Measurements from ENCODE around the gene C6orf15. TPM values are rescaled to one million over a fixed set of nuclear protein-coding genes. Genes with fewer than 3 reads are reported as not detected.

C6orf15 gene
- total and polyA plus RNA-seq, 2 of the 8 experiments (the other 6 are each of a cell fraction or from before 2014, with no cell fraction given): not detected

- TF ChIP-seq CHD7 (IDR thresholded peaks at IDR 0.05; ENCODE audit: insufficient replicate concordance, low read length) (no peak), SP4 (IDR thresholded peaks at IDR 0.05; ENCODE audit: low read length) (no peak), POLR2A (IDR thresholded peaks at IDR 0.05; ENCODE audit: control extremely low read depth in 1 of 2, low read depth in 2 of 2, low read length in 2 of 2) (no peak), SP2 (IDR thresholded peaks at IDR 0.05; ENCODE audit: low read length) (no peak), JUND (IDR thresholded peaks at IDR 0.05; ENCODE audit: low read length) (no peak), ASH2L (IDR thresholded peaks at IDR 0.05; ENCODE audit: low read length) (no peak), NANOG (IDR thresholded peaks at IDR 0.05; ENCODE audit: insufficient read depth, low read depth, low read length, poor library complexity, severe bottlenecking) (no peak), SRF (IDR thresholded peaks at IDR 0.05; ENCODE audit: low read depth, low read length) (no peak), KDM1A (IDR thresholded peaks at IDR 0.05; ENCODE audit: borderline replicate concordance, low read length) (no peak), CTBP2 (IDR thresholded peaks at IDR 0.05; ENCODE audit: borderline replicate concordance, insufficient read depth, insufficient read length, low read length) (no peak), ATF2 (IDR thresholded peaks at IDR 0.05; ENCODE audit: low read length) (no peak)
Measured at GRCh38 chr6:31125162-31125561, 12.8 kb upstream of the C6orf15 start (continued).

All from H1 (cell line).